Activated CD8-positive, alpha-beta memory T cell treated with anti-CD3 and anti-CD28 coated beads for 4 hours (primary cell): ENCODE results near the gene ZNF189.

ENCODE experiments used
- DNase-seq, 2 donors: peaks; one replicate each; pipeline ENCODE4 v3.0.0-alpha.2; 2020; ENCODE audit warnings: low read depth in 2 of 2

The ZNF189 gene

DNA sequence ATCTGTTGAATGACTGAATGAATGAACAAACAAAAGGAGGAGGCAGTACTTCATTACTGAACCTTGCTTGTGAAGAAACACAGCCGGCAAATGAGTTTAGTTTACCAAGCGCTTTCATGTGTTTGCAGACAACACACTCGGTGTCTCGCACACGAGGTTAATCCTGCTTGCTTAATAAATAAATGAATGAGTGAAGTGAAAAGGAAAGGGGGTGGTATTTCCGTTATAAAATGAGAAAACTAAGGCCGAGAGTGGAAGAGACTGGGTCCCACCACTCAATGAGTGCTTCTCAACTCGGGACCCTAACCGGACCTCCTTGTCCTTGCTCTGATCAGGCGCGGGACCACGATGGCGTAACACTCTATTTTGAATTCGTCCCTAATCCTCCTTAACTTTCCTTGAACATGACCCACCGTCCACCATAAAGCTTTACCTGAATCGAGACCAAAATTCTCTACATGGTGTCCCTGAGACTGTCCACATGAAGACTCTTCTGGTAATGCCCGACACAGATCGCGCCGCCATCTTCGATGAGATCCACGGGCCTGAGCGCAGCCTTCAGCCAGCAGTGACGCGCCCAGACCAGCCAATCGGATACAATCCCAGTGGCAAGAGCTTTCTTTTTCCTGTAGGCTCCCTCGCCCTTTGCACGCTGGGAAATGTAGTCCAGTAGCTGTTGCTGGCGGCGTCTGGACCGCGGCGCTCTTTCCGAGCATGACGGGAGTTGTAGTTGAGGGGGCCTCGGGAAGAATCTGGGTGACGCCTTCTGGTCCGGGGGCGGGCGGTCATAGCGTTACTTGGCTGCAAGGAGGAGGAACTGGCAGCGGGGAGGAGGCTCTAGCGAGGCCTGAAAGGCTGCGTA lies at the start of gene ZNF189, which contains the start of gene MRPL50:
Gene ZNF189 (plus strand): TSS at position 784 of the 862 bp plus-strand sequence. CDS start 306 bp downstream, outside the sequence.
Gene MRPL50 (minus strand): TSS at position 551 of the 862 bp plus-strand sequence. CDS start 26 bp downstream, at position 525.
- peak; percentile 92 to 96 for DNase-seq

DNA sequence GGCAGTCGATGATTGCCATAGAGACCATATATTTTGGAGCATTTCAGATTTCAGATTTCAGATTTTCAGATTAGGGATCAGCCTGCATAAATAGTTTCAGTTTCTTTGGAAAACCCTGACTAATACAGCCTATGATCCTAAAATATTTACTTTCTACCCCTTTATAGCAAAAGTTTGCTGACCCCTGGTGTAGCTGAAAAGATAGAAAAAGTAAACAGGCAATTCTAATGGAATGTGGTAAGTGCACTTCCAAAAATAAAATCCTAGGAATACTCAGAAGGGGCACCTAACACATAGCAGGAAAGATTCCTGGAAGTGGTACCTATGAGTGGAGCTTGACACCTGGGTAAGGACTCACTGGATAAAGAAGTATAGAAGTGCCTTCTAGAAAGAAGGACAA lies 48.4 kb upstream of the ZNF189 start:
- no peak for DNase-seq

DNA sequence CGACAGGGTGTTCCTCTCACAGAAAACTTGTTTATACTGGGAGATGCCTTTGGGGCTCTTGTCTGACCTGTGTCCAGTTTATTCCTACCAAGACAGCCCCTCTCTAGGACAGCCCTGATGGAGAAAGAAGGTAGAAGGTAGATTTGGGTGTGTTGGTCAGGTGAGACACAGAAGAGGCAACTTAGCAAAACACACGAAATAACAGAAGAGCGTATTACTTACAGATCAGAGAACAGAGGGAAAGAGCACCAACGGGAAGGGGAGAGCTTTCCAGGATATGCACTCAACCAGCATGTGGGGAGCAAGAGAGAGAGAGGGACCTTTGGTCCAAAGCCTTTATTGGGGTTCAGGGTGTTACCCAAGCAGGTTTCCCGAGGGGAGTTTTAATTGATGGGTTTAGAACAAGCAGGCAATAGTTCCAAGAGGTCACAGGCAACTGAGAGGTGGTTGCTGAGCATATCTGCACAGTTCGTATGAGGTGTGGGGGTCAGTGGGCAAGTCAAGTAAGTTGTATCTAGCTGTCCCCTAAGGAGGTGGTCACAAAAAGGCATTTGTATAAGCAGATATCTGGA lies 45.7 kb upstream of the ZNF189 start:
- DNase-seq, result no peak

DNA sequence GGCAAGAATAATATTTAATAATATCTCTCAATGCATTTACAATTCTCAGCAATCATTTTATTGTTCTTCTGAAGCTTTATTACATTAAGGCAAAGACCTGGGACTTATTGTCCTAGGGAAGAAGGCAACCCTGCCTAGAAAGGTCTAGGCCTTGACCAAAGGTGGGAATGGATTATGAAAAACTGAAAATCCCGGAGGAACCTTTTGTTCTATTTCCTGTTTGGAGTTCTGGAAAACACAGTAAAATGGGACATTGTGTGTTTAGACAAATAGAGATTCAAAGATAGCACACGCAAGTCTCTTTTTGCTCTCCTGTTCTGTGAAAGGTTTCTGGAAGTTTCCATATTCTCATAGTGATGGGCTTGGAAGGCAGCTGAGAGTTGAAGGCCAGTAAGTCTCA lies 45.0 kb upstream of the ZNF189 start:
- DNase-seq, result no peak

DNA sequence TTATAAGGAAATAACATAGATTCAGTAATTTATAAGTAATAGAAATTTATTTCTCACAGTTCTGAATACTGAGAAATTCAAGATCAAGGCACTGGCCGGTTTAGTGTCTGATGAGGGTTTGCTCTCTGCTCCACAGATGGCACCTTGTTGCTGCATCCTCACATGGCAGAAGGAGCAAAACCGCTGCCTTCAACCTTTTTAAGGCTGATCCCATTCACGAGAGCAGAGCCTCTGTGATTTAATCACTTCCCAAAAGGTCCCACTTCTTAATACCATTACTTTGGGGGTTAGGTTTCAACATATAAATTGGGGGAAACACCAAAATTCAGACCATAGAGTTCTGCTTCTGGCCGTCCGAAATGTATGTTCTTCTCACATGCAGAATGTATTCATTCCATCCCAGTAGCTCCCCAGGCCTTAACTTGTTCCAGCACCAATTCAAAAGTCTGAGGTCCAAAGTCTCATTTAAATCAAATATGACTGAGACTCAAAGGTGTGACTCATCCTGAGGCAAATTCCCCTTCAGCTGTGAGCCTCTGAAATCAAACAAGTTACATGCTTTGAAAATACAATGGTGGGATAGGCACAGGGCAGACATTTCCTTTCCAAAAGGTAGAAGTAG lies 44.4 kb upstream of the ZNF189 start:
- DNase-seq, result no peak

DNA sequence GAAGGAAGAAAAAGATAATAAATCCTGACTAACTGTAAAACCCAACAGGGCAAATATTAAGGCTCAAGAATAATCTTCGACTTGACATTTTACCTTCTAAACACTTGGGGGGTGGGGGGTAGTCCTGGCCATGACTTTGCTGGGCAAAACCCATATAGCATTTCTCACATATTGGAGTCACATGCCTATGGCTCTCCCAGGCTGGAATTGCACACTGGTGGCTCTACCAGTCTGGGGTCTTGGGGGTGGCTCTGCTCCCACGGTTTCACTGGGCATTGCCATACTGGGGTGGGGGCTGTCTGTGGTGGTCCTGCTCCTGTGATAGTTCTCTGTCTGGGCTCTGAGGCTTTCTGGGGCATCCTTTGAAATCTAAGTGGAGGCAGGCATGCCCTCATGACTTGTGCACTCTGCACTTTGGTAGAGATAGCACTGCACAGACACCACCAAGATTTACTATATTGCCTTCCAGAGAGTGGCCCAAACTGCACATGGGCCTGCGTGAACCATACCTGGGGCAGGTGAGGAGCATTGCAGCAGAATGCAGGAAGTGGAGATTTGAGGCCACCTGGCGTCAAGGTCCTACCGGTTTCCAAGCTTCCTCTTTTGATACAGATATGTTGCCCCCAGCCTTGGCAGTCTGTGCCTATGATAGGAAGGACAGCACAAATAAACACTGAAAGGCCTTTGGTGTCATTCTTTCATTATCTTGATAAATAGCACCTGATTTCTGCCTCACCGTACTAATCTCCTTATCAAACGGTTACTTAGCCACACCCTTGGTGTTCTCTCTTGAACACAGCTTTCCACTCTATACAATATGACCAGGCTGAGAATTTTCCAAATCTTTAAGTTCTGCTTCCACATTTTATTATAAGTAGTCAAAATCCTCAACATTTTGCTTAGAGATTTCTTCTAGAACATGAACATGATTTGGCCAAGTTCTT lies 43.6 kb upstream of the ZNF189 start:
- no peak for DNase-seq

DNA sequence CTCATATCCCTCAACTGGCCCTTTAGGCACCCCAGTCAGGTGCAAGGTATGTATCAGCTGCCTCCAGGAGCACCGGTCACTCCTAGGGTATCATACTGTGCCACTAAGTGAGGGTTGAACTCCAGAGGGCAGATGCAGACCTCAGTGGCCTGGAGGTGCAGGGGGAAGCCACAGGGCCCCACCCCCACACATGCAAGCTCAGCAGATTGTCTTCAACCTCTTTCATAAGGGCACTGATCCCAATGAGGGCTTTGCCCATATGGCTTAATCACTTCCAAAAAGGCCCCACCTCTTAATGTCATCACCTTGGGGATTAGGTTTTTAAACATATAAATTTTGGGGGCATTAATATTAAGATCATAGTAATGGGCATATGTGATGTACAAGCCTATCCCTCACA lies 42.0 kb upstream of the ZNF189 start:
- DNase-seq, result no peak

DNA sequence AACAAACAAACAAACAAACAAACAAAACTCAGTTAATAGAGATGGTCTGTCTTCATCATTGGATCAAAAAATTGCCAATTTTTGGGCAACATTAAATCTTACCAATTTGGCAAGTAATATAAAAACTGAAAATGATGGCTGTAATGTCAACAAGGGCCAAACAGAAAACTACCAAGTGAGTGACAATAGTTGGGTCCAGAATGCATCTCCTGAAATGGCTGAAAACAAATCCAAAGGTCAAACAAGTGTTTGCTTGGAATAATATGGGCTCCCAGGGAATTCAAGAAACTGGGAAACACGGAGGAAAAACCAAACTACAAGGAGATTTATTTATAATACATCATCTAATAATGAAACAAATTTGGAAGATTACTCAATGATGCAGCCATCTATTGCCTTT lies 39.0 kb upstream of the ZNF189 start:
- DNase-seq, result no peak

DNA sequence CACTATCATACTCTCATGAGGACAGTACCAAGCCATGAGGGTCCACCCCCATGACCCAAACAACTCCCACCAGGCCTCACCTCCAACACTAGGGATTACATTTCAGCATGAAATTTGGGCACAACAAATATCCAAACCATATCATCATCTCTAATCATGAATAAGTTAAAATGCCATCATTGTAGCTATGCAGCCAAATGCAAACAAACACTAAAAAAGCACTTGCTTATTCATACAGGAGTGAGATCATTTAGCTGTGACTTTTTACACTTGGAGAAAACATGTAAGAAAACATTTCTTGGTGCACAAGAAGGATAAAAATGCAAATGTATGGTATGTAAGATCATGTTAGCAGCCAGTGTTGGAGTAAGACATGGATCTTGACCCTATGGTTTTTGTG lies 38.0 kb upstream of the ZNF189 start:
- no peak for DNase-seq

DNA sequence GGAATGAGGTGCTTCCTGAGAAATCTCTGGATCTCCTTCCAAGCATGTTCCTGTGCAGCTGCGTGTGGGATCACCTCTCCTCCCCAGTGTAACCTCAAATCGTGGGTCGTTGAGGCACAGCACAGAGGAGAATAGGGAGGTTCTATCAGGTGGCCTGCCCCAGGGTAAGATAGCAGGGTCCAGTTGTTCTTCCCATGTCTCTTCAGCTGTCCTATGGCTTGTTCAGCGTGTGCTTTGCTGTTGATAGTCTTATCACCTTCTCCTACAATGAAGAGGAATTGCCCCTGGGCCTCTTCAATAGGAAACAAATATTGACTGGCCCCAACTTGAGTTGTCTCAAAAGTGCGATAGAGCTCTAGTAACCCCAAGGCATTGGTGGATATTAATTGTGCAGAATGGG lies 36.2 kb upstream of the ZNF189 start:
- DNase-seq, result no peak

DNA sequence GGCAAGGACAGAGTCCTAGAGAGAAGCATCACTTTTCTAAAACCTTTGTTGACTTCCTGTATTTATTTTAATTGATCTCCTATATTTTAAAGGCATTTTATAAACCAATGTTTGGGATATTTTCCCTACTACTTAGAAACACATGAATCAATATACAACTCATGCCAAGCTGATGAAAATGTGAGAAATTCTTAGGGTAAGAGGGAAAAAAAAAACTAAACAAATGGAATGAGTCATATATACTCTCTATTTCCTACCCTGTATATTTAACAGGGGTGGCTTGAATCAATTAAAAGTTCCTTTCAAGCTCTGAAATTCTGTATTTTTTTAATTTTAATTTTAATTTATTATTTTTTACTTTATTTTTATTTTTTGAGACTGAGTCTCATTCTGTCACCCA lies 33.5 kb upstream of the ZNF189 start:
- DNase-seq, result no peak

DNA sequence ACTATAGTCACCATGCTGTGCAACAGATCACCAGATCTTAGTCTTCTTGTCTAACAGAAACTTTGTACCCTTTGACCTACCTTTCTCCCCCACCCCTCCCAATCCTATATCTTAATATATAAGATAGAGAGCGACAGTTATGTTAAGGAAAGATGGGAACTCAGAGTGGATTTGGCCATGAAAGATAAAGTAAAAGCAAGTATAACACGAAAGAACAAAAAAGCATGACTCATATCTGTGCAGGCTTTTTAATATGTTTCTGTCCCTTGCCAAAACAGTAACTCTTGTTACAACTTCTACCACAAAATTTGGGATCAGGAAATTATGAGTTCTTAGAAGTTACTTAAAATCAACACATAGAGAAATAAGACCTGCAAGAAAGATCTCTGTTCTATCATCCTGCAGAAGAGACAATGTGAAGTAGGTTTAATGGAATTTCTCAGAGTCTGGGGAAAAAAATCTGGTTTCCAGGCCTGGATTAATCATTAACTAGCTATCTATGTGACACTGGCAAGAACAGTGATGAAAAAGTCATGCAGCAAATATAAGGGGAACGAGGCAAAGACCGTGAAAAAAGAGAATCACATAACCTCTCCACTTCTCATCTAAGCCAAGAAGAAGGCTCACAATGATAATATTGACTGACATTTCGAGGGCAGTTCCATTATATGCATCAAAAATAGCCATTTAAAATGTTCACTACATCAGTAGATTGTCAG lies 32.5 kb upstream of the ZNF189 start:
- DNase-seq, result no peak

DNA sequence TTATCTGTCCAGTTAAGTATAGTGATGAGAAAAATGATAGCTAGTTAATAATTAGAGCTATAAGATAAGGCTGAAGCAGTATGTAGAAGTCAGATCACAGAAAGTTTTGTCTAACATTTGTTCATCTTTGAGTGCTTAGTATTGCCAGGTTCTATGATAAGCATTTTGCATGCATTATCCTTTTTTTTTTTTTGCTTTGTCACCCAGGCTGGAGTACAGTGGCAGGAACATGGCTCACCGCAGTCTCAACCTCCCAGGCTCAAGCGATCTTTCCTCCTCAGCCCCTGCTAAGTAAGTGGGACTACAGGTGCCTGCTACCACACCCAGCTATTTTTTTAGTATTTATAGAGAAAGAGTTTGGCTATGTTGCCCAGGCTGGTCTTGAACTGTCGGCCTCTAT lies 31.3 kb upstream of the ZNF189 start:
- no peak for DNase-seq

DNA sequence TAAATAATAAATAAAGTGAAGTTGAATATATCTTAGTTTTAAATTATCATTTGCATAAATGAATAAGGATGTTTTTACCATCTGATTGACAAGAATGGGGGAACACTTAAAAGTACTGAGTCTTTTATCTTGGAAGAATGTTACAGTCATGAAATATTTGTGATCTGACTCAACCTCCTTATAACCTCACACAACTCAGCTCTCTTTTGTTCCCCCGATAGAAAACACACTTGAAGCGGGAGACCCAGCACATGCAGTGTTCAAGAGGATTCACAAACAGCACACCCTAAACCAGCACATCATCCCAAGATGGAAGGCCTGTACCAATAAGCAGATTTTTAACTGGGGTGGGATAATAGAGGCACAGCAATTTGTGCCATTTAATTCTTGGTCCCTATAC lies 29.4 kb upstream of the ZNF189 start:
- DNase-seq, result no peak

DNA sequence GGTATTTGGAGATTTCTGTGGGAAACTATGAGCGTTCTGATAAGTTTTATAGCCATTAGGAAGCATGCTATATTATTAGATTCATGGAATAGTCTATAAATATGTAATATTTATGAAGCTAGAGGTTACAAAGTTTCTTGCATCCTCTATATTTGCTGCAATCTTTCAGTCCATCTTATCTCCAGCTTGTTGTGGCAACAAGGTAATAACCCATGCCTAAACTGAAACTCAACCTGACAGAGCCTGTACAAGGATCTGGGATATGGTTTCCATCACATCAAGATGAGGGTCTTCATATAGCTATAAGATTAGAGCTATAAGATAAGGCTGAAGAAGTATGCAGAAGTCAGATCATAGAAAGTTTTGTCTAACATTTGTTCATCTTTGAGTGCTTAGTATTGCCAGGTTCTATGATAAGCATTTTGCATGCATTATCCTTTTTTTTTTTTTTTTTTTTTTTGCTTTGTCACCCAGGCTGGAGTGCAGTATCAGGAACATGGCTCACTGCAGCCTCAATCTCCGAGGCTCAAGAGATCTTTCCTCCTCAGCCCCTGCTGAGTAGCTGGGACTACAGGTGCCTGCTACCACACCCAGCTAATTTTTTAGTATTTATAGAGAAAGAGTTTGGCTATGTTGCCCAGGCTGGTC lies 28.6 kb upstream of the ZNF189 start:
- no peak for DNase-seq

DNA sequence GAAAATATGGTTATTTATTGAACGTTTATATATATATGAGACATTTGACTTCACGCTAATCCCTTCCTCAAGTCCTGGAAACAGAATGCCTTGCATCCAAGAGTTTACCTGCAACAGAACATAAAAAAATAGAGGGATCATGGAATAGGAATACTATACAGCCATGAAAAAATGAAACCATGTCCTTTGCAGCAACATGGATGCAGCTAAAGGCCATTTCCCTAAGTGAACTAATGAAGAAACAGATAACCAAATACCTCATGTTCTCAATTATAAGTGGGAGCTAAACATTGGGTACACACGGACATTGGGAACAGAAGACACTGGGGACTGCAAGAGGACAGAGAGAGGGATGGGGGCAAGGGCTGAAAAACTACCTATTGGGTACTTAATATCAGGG lies 26.8 kb upstream of the ZNF189 start:
- no peak for DNase-seq

DNA sequence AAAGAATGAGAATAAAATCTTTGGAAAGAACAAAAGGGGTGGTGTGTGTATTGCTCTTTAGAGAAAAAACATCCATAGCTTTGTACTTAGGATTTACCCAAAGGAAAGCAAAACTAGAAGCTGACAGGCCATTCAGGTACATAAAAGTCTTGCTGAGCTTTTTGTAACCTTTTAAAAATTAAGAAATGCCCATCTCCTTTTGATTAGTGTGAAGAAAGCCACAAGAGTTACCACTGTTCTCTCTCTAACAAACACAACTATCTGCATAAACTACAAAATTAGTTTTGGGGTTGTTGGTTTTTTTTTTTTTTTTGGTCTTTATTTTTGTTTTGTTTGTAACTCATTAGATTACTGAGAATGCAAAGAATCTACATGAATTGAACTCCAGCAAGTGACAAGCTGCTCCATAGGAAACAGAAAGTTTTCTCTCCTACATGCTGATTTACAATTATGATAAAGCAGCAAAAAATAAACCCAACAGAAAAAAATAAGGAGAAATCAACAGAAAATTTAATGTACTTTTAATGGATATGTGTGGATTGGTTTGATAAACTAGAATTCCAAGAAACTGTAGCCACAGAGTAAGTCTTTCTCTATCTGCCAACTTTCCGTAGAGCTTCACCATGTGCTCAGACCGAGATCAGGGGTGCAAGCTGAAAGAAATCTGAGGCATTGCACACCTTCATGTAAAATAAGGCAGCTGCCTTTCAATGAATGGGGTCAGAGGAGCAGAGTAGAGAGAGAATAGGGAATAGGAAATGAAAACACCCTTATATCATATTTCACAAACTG lies 26.1 kb upstream of the ZNF189 start:
- DNase-seq, result no peak

DNA sequence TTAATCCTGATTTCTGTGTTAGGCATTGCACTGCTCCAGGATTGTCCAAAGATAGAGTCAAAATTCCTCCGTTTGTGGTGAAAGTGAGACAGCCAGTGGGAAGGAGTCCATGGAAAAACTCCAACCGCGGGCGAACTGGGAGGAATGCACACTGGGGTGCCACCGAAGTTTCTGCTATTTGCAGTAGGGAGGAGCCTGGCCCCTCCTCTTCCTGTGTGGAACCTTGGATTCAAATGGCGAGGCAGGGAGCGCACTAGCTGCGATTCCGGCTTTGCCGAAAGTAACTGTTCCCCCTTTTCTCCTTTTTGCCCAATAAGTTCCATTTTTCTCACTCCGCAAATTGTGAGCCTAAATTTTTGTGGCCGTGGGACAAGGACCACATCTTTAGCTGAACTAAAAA lies 23.1 kb upstream of the ZNF189 start:
- DNase-seq, result no peak

DNA sequence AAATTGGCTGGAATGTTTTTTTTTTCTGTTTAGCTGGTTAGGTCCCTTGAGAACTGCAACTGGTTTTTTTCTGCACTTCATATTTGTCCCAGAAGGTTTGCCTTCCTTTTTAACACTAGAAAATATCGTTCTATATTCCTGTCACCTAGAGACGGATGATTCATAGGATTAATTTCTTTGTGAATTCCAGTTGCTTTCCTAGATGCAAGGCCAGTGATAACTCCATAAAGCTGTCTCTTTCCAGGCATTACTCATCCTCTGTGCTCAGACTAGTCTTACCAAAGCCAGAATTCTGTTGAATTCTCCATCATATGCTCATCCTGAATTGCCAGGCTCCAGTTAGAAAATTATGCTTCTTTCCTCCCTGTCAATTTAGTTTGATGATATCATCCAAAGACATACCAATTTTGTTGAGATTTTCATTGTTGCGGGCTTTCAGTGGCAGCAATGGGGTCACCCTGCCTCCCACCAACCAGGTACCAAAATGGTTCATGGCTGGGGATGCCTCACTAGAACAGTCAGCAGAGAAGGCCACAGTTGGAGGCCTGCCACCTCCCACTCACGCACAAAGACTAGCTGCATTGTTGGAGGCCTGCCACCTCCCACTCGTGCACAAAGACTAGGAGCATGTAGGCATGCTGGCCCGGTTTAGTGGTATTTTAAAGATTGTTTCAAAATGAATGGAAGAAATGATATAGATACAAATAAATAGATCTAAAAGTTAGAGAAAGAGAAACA lies 22.4 kb upstream of the ZNF189 start:
- no peak for DNase-seq
